OCI-LY7 (cell line): ENCODE measurements around the gene TAT. TPM values are rescaled to one million over a fixed set of nuclear protein-coding genes. Genes with fewer than 3 reads are reported as not detected.
"Not testable (repeated sequence)": the region's sequence is repeated elsewhere in the genome, so short reads cannot be mapped to it uniquely, and the experiment has no call there.

Source experiments
- BruUV-seq: library from RNA; stranded (reverse); fragments of 400-500 nt; replicated peaks from 2 replicates; lab custom pipeline; 2021; lab: Mats Ljungman, UMichigan
- CTCF ChIA-PET: fragments of 300-600 bp; sonication (Branson Sonifier 250); formaldehyde crosslinking; loops from one replicate; lab custom pipeline; 2022; ENCODE audit warnings: antibody characterized with exemption; ENCODE audit not compliant: unreplicated experiment; lab: Charles Lee
- POLR2A ChIA-PET: fragments of 300-600 bp; sonication (Branson Sonifier 250); formaldehyde crosslinking; loops from one replicate; lab custom pipeline; 2022; ENCODE audit warnings: antibody characterized with exemption; lab: Charles Lee
- DNase-seq: peaks from one replicate; pipeline ENCODE4 v3.0.0-alpha.2; 2015; ENCODE audit warnings: low spot score
- H2AFZ ChIP-seq: fragments of 200-600 bp; sonication (generic), shearing (Covaris generic); 2 replicates; pipeline ENCODE4 v1.6.1; 2014; ENCODE audit warnings: mild to moderate bottlenecking, antibody characterized with exemption, low read length, moderate library complexity
- H3K27ac ChIP-seq: fragments of 200-600 bp; sonication (generic); 2 replicates; pipeline ENCODE4 v1.5.1; 2014; ENCODE audit warnings: mixed run types, low read depth, mild to moderate bottlenecking, moderate library complexity, low read length, inconsistent platforms; ENCODE audit not compliant: poor library complexity, severe bottlenecking
- H3K36me3 ChIP-seq: fragments of 200-600 bp; sonication (generic); 2 replicates; pipeline ENCODE4 v1.6.1; 2014; ENCODE audit warnings: mild to moderate bottlenecking, antibody characterized with exemption, low read length, moderate library complexity, mixed read lengths; ENCODE audit not compliant: insufficient read depth
- H3K4me1 ChIP-seq: fragments of 200-600 bp; sonication (generic); 2 replicates; pipeline ENCODE4 v1.5.1; 2014; ENCODE audit warnings: mild to moderate bottlenecking, low read length; ENCODE audit not compliant: insufficient read depth, poor library complexity, severe bottlenecking
- H3K4me2 ChIP-seq: fragments of 200-600 bp; sonication (generic); 2 replicates; pipeline ENCODE4 v1.6.1; 2014; ENCODE audit warnings: mild to moderate bottlenecking, low read length
- H3K4me3 ChIP-seq: fragments of 200-600 bp; sonication (generic); 2 replicates; pipeline ENCODE4 v1.5.1; 2014; ENCODE audit warnings: mild to moderate bottlenecking, low read depth, low read length; ENCODE audit not compliant: poor library complexity, severe bottlenecking
- H3K79me2 ChIP-seq: fragments of 200-600 bp; sonication (generic); 2 replicates; pipeline ENCODE4 v1.6.1; 2016; ENCODE audit warnings: low read depth, mild to moderate bottlenecking, low read length, moderate library complexity, mixed read lengths; ENCODE audit not compliant: insufficient read depth
- H3K9me2 ChIP-seq: fragments of 200-600 bp; sonication (generic); 2 replicates; pipeline ENCODE4 v1.6.1; 2016; ENCODE audit warnings: mild to moderate bottlenecking, low read length, mixed read lengths; ENCODE audit not compliant: insufficient read depth
- H3K9me3 ChIP-seq: fragments of 200-600 bp; sonication (generic); 2 replicates; pipeline ENCODE4 v1.6.1; 2014; ENCODE audit warnings: mild to moderate bottlenecking, mixed run types, low read length, mixed read lengths
- H4K20me1 ChIP-seq: fragments of 200-600 bp; sonication (generic); 2 replicates; pipeline ENCODE4 v1.6.1; 2014; ENCODE audit warnings: mild to moderate bottlenecking, antibody characterized with exemption, low read length, moderate library complexity, mixed read lengths; ENCODE audit not compliant: insufficient read depth
- EZH2phosphoT487 ChIP-seq: fragments of 200-600 bp; sonication (generic); IDR thresholded peaks from 2 replicates; pipeline ENCODE4 v1.6.1; 2018; ENCODE audit warnings: low read depth, borderline replicate concordance, mild to moderate bottlenecking, mixed run types, antibody characterized with exemption, low read length, moderate library complexity, mixed read lengths
- intact Hi-C: fragments of 100-400 bp; cut with micrococcal nuclease; formaldehyde crosslinking; loops from one replicate; pipeline ENCODE4 v1.10.0; 2022; ENCODE audit not compliant: unreplicated experiment
- total RNA-seq, 2 experiments: library from RNA; depleted of rRNA in 1 of 2; stranded (reverse); fragments of >200 nt in 1 of 2; shearing (Covaris generic) in 1 of 2; gene quantifications; 2 replicates each; pipeline ENCODE4 v1.2.3, GENCODE V29; 2014 to 2022
- TF ChIP-seq, protein P1 (sequence below): fragments of 200-600 bp; sonication (generic); conservative IDR thresholded peaks from 2 replicates; pipeline ENCODE4 v1.5.1; 2014; ENCODE audit warnings: mild to moderate bottlenecking, antibody characterized with exemption, low read length, moderate library complexity, mixed read lengths

The TAT gene
- total RNA-seq, 2 experiments from 2014 or later, result not detected

DNA sequence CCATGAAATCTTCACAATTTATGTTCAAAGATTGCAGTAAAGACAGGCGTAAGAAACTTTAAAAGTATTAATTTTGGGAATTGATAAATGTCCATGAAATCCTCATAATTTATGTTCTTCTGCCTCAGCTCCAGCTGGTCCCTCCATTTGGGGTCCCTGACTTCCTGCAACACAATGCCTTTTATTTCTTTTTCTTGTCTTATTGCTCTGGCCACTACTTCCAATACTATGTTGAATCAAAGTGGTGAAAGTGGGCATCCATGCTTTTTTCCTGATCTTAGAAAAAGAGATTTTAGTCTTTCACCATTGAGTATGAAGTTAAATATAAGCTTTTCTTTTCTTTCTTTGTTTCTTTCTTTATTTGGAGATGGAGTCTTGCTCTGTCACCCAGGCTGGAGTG is 14.3 kb downstream of the TAT start:
- Histone ChIP-seq H3K36me3 (no peaks in the 10 kb centered on the region), H3K79me2 (no peaks in the 10 kb centered on the region), H3K27ac (no peak overlapping the region), H3K4me2 (no peak overlapping the region), H3K4me1 (peaks cover 29% of the 10 kb centered on the region), H4K20me1 (no peaks in the 10 kb centered on the region), H2AFZ (no peak overlapping the region), H3K9me3 (peaks cover 16% of the 10 kb centered on the region), H3K4me3 (no peak overlapping the region), H3K9me2 (no peaks in the 10 kb centered on the region)
- POLR2A ChIA-PET, result no interaction called here
- CTCF ChIA-PET, result no interaction called here
- intact Hi-C loops, result loop anchor here (10.0 kb wide), 2 partner anchors 322 to 532 kb away; partner anchors contain the start of genes DHX38, TXNL4B and ZNF821
- no TSS peak for BruUV-seq
- TF ChIP-seq, protein P1, sequence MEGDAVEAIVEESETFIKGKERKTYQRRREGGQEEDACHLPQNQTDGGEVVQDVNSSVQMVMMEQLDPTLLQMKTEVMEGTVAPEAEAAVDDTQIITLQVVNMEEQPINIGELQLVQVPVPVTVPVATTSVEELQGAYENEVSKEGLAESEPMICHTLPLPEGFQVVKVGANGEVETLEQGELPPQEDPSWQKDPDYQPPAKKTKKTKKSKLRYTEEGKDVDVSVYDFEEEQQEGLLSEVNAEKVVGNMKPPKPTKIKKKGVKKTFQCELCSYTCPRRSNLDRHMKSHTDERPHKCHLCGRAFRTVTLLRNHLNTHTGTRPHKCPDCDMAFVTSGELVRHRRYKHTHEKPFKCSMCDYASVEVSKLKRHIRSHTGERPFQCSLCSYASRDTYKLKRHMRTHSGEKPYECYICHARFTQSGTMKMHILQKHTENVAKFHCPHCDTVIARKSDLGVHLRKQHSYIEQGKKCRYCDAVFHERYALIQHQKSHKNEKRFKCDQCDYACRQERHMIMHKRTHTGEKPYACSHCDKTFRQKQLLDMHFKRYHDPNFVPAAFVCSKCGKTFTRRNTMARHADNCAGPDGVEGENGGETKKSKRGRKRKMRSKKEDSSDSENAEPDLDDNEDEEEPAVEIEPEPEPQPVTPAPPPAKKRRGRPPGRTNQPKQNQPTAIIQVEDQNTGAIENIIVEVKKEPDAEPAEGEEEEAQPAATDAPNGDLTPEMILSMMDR, result no peak
- no peak for TF ChIP-seq EZH2phosphoT487
- DNase-seq, result no peak

DNA sequence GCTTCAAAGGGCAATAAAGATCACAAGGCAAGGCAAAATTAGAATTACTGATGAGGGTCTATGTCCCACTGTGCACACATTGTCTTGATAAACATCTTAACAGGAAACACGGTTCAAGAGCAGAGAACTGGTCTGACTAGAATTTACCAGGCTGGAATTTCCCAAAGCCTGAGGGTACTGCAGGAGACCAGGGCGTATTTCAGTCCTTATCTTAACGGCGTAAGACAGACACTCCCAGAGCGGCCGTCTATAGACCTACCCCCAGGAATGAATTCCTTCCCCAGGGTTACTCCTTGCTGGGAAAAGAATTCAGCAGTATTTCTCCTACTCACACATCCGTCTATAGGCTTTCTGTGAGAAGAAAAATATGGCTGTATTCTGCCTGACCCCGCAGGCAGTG is 15.0 kb downstream of the TAT start:
- H2AFZ ChIP-seq, H3K4me3 ChIP-seq, H3K4me2 ChIP-seq, H4K20me1 ChIP-seq, DNase-seq, POLR2A ChIA-PET, H3K27ac ChIP-seq, BruUV-seq, CTCF ChIA-PET, H3K36me3 ChIP-seq, H3K79me2 ChIP-seq, H3K9me2 ChIP-seq: not testable (repeated sequence)
- intact Hi-C loops, result loop anchor here (10.0 kb wide), 2 partner anchors 323 to 533 kb away; partner anchors contain the start of genes DHX38, TXNL4B and ZNF821
- Histone ChIP-seq H3K9me3 (peaks cover 16% of the 10 kb centered on the region), H3K4me1 (peaks cover 29% of the 10 kb centered on the region)

DNA sequence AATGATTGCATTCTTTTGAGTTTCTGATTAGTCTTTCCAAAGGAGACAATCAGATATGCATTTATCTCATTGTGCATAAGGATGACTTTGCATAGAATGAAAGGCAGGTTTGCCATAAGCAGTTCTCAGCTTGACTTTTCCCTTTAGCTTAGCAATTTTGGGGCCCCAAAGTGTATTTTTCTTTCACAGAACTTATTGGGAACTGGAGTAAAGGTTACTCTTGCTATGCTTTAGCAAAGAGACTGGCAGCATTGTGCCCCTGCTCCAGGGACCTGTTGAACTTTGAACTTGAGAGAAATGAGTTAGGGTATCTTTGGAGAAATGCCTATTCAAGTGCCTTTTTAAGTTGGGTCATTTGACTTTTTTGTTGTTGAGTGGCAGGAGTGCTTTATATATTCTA is 17.0 kb downstream of the TAT start:
- Histone ChIP-seq H2AFZ (no peak overlapping the region), H3K4me1 (peaks cover 14% of the 10 kb centered on the region), H3K4me3 (no peak overlapping the region), H3K27ac (no peak overlapping the region), H3K79me2 (no peaks in the 10 kb centered on the region), H3K9me2 (no peaks in the 10 kb centered on the region), H4K20me1 (no peaks in the 10 kb centered on the region), H3K36me3 (no peaks in the 10 kb centered on the region), H3K4me2 (no peak overlapping the region), H3K9me3 (peaks cover 16% of the 10 kb centered on the region)
- DNase-seq, result no peak
- ChIA-PET POLR2A (no interaction called here), CTCF (no interaction called here)
- BruUV-seq, result no TSS peak
- intact Hi-C loops, result loop anchor here (10.0 kb wide), 2 partner anchors 325 to 535 kb away; partner anchors contain the start of genes DHX38, TXNL4B and ZNF821
- TF ChIP-seq, protein P1, result no peak
